Measurements from ENCODE around the gene ECT2L. TPM values are rescaled to one million over a fixed set of nuclear protein-coding genes. Genes with fewer than 3 reads are reported as not detected.

The ECT2L gene
- total and polyA plus RNA-seq, 2 donors (not counting 3 experiments of a cell fraction or from before 2014, with no cell fraction given) = not detected

GRCh38 chr6:138803861-138804260, 8.0 kb downstream of the ECT2L start:
- no peaks in the 10 kb centered on the region for H3K36me3 ChIP-seq (ENCODE audit: control insufficient read depth in 2 of 2, extremely low read depth in 1 of 2, insufficient read depth in 2 of 2, low read length in 2 of 2)
- no peaks in the 10 kb centered on the region for H4K20me1 ChIP-seq (replicated peaks; ENCODE audit: control insufficient read depth, extremely low read depth, insufficient read depth, low read length)
- CTCF ChIA-PET = no interaction called here
- peaks cover 4 to 5% of the 10 kb centered on the region in 2 experiments for H3K27me3 ChIP-seq (ENCODE audit: control insufficient read depth in 2 of 2, insufficient read depth in 2 of 2, low read length in 2 of 2)
- POLR2A ChIA-PET = interaction anchor here (0.5 to 0.7 kb wide), 2 partner anchors 104 to 701 kb away, joined by 4 read pairs; no protein-coding TSS in a partner anchor
- no peaks in the 10 kb centered on the region for H3K9me3 ChIP-seq (replicated peaks; ENCODE audit: control insufficient read depth, insufficient read depth, low read length)
- no TSS peak for BruUV-seq (replicated peaks)
- no peaks in the 10 kb centered on the region for H3K79me2 ChIP-seq (ENCODE audit: control insufficient read depth, insufficient read depth, low read length)
- intact Hi-C loops (cut with micrococcal nuclease) (no loop called here), dilution Hi-C loops (cut with MboI; ENCODE audit: extremely low pct_ligation_motif_present, low sequenced_read_pairs) (no loop called here)
- H3K4me3 ChIP-seq (replicated peaks in 1 of 3; ENCODE audit: insufficient read depth in 1 of 3, low read depth in 1 of 3, low read length in 3 of 3) = no peak overlapping the region
- no peak overlapping the region for H3K27ac ChIP-seq (ENCODE audit: insufficient read depth, low read depth, low read length)
- FAIRE-seq (no peak), DNase-seq (ENCODE audit: low read depth, low spot score) (no peak)
- TF ChIP-seq EZH2 (IDR thresholded peaks at IDR 0.05; ENCODE audit: borderline replicate concordance, low read depth, low read length, severe bottlenecking) (no peak), GATA2 (IDR thresholded peaks at IDR 0.05; ENCODE audit: insufficient read depth, insufficient read length, low read depth, low read length) (no peak), FOS (IDR thresholded peaks at IDR 0.05; ENCODE audit: borderline replicate concordance, insufficient read depth, low read length) (no peak), POLR2AphosphoS5 (IDR thresholded peaks at IDR 0.05; ENCODE audit: insufficient read depth, low read depth, low read length) (no peak), MAX (IDR thresholded peaks at IDR 0.05; ENCODE audit: insufficient read depth, insufficient read length) (no peak), POLR2A (IDR thresholded peaks at IDR 0.05; ENCODE audit: low read depth, low read length) (no peak), MYC (IDR thresholded peaks at IDR 0.05; ENCODE audit: low read depth, low read length) (no peak), CTCF (IDR thresholded peaks at IDR 0.05; ENCODE audit: extremely low read depth in 1 of 2, insufficient read depth in 1 of 2, low read depth in 1 of 2, low read length in 2 of 2) (no peak)
- no peaks in the 10 kb centered on the region for H3K9me1 ChIP-seq (replicated peaks; ENCODE audit: control insufficient read depth, extremely low read depth, insufficient read depth, low read length)
- H2AFZ ChIP-seq (ENCODE audit: low read depth, low read length) = no peak overlapping the region
- no peak overlapping the region for H3K9ac ChIP-seq (replicated peaks; ENCODE audit: extremely low read depth, insufficient read depth, low read length)
- H3K4me1 ChIP-seq (ENCODE audit: control insufficient read depth, extremely low read depth, insufficient read depth, low read length) = no peaks in the 10 kb centered on the region
- no peak overlapping the region for H3K4me2 ChIP-seq (ENCODE audit: insufficient read depth, low read length)

Measured in endothelial cell of umbilical vein (primary cell).